HG03045 (cell line): Measurements from ENCODE around the gene CMPK1.
A peak's percentile ranks its signal among the peaks of the same experiment; 100 is the strongest.
"Not testable (repeated sequence)": the region's sequence is repeated elsewhere in the genome, so short reads cannot be mapped to it uniquely, and the experiment has no call there.

Source experiments
- ATAC-seq: cut with Tn5 transposase; IDR thresholded peaks from one replicate; pipeline ENCODE4 v1.9.1; 2021; ENCODE audit warnings: mild to moderate bottlenecking, moderate library complexity; ENCODE audit not compliant: unreplicated experiment

The CMPK1 gene, protein sequence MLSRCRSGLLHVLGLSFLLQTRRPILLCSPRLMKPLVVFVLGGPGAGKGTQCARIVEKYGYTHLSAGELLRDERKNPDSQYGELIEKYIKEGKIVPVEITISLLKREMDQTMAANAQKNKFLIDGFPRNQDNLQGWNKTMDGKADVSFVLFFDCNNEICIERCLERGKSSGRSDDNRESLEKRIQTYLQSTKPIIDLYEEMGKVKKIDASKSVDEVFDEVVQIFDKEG

DNA sequence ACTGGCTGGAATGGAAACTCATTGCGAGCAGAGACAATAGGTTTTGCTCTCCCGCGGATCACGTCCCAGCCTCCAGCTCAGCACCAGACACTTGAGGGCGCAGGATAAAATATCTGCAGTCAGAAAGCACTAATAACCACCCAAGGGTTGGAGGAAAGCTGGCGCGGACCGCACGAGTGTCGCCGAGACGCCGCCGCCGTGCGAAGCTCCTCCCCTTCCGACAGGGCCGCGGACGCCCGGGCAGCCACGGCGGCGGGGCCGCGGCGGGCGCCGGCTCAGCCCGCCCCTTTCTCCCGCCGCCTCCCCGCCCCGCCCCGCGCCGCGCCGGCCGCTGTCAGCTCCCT lies at the start of gene CMPK1:
CMPK1 (plus strand) TSS at position 213 of the 344 bp plus-strand sequence. CDS start 156 bp downstream, outside the sequence.
- peak; percentile 79 for ATAC-seq

DNA sequence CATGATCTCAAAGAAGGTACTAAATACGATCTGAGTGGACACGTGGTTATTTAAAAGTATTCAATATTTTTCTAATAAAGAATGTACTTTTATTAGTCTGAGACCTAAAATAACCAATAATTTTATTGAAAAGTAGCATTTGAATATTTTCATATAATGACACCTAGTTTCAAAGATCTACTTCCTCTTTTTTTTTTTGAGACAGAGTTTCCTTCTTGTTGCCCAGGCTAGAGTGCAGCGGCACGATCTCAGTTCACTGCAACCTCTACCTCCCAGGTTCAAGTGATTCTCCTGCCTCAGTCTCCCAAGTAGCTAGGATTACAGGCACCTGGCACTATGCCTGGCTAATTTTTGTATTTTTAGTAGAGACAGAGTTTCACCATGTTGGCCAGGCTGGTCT lies 45.5 kb upstream of the CMPK1 start:
- ATAC-seq: not testable (repeated sequence)

DNA sequence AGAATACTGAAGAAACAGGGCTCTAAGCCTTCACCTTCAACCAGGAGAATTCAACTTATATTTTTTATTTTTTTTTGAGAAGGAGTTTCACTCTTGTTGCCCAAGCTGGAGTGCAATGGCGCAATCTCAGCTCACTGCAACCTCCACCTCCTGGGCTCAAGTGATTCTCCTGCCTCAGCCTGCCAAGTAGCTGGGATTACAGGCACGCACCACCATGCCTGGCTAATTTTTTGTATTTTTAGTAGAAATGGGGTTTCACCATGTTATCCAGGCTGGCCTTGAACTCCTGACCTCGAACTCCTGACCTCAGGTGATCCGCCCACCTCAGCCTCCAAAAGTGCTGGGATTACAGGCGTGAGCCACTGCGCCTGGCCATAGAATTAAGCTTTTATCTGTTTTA lies 38.7 kb upstream of the CMPK1 start:
- ATAC-seq: not testable (repeated sequence)

DNA sequence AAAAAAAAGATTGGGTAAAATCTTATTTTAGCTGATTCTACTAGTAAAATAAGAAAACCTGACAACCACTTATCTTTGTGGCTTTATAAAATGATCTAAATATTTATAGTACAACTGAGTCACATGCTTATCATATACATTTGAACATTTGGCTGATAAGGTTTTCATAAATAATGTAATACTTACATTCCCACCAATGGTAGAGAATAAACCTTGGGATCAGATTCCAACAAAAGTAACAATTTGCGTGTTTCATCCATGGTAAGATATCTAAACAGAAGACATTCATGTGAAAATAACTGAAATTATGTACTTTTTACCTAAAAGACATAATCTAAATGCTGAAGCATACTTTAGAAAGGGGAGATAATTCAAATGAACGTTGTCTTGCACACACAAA lies 38.0 kb upstream of the CMPK1 start:
- ATAC-seq: no peak

DNA sequence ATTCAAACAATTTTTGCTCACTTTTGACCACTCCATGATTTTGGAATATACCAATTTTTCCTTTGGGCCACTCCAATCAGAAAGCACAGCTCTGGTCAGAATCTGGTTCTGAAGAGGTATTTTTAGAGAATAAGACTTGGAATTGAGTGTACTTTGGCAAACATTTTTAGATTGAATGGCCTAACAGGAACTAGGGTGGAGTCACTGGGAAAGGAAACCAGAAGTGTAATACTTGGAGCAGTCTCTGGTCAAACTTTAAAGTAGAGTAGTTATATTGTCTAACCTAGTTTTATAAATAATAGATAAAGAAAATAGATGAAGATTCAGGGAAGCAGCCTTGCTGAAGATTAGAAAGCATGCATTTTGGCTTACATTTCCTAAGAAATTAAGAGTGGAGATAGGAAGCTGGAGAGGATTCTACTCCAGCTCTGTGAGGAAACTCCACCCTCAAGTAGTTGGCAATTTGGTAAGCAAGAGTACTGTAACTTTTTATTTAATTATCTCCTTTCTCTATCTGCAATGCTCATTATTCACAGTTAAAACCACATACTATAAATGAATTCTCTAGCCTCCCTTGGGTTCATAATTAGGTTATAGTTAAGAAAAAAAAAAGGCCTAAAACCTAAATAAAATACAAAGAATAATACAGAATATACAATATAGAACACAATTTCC lies 35.4 kb upstream of the CMPK1 start:
- no peak for ATAC-seq

DNA sequence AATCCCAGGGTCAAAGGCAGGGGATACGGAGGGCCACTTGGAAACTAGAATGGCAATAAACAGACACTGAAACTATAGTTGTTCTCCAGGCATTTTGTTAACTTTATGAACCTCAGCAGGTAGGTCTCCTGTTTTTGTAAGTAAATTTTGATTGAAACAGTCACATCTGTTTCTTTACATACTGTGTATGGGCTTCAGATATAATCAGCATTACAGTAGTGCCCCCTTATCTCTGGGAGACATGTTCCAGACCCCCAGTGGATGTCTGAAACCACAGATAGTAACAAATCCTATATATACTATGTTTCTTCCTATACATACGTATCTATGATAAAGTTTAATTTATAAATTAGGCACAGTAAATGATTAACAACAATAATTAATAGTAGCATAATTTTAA lies 31.1 kb upstream of the CMPK1 start:
- no peak for ATAC-seq

DNA sequence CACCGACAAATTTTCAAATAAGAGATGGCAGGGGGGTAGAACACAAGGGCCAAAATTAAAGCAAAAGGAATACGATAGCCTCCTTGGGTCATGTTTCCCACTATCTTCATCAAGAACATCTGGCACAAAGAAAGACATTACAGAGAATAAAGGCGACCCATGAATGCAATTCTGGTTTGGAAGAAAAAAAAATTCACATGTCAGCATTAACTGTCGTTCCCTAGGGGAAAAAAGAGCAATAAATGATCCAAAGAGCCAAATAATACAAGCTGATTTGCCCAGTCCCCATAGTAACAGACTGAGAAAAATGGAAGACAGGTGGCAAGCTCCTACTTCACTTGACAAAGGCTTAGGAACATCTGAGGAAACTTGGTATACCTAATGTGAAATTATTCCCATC lies 24.2 kb upstream of the CMPK1 start:
- ATAC-seq: no peak

DNA sequence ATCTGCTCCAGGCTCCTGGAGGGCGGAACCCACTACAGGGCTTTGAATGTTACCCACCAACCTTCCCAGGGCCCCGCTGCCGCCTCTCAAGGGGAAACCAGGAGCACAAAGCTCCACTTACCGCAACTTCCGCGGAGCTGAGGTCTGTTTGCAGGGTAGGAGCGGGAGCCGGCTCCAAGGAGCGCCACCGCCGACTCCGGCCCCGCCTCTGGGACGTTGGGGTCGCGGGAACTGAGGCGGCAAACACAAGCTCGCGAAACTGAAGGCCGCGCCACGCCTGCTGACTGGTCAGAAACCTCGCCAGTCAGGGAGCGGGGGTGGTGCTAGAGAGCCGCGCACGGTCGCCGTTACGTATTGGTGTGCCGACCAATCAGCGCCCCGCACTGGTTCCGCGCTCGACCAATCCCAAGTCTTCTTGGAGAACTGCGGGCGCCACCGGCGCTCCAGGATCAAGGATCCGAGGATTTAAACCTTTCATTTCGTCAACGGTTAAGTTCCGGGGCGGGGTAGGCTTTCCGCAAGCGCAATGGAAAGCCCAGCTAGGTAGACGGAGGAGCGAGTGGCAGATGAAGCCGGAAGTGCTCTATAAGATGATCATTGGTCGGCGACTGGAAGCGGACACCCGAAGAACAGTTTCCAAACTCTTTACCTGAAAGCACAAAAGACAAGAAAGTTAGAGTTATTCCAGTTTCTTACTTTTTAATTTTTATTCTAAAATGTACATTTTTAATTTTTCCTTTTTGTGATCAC lies 19.5 kb upstream of the CMPK1 start, which contains the start of gene STIL:
STIL (minus strand) TSS at position 233 of the 750 bp plus-strand sequence. CDS start 3,828 bp downstream, outside the sequence.
- ATAC-seq: peak; percentile 98

DNA sequence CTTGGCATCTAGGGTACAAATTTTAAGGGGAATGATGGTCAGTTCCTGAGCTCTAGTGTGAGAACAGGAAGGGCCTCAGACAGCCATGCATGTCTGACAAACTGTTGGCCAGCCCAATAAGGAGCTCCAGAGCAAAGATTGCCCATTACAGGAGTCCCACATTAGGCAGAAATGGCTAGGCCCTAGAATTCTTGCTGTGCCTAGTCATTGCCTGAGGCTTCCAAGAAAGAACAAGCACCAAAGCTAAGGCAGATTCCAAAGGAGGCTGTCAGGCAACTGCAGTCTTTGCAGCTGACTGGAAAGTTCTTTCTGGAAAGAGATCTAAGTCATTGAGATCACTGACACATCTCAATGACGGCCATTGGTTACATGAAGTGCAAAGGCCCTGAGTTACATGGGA lies 15.7 kb upstream of the CMPK1 start:
- no peak for ATAC-seq

DNA sequence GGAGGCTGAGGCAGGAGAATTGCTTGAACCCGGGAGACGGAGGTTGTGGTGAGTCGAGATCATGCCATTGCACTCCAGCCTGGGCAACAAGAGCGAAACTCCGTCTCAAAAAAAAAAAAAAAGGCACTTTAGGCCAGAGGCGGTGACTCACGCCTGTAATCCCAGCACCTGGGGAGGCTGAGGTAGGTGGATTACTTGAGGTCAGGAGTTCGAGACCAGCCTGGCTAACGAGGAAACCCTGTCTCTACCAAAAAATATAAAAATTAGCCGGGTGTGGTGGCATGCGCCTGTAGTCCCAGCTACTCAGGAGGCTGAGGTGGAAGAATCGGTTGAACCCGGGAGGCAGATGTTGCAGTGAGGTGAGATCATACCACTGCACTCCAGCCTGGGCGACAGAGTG lies 13.6 kb upstream of the CMPK1 start:
- ATAC-seq: not testable (repeated sequence)

DNA sequence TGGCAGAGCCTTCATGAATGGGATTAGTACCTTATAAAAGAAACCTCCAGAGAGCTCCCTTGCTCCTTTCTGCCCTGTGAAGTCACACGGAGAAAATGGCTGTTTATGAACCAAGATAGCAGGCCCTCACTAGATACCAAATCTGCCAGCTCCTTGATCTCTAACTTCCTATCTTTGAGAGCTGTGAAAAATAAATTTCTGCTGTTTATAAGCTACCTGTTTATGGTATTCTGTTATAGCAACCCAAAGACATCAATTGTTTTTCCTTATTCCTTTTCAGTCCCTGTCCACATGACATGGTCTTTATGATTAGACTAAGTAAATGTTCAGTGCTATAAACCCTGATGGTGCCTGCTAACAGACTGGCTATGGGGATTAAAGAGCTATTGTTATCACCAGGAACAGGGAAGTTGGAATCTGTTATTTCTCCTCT lies 10.0 kb upstream of the CMPK1 start:
- no peak for ATAC-seq

DNA sequence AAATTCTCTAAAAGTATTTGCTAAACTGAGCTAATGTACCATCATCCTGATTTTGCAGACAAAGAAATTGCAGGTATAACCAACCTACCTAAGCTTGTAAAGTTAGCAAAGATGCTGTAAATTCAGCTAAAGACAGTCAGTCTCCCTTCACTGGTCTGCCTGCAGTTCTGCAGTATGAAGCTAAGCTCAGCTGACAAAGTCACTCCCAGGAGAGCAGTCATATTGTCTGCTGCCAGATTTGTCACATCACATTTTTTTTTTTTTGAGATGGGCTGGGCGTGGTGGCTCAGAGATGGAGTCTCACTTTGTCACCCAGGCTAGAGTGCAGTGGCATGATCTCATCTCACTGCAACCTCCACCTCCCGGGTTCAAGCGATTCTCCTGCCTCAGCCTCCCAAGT lies 8.9 kb upstream of the CMPK1 start:
- ATAC-seq: no peak

DNA sequence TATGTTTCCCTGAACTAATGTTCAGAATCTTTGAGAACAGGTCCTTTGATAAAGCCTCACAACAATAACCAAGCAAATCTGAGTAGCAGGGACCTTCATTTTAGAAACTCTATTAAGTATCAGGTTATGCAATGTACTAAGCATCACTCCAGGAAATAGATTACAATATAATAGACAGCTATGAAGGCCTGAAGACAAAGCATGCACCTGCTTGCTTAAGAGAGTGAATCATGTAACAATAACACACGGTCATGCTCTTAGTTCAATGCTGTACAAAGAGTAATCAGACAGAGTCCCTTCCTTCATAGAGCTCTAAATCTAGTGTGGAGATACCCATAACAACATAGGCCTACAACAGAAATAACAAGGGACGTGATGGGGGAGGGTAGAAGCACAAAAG lies 8.1 kb upstream of the CMPK1 start:
- ATAC-seq: no peak

DNA sequence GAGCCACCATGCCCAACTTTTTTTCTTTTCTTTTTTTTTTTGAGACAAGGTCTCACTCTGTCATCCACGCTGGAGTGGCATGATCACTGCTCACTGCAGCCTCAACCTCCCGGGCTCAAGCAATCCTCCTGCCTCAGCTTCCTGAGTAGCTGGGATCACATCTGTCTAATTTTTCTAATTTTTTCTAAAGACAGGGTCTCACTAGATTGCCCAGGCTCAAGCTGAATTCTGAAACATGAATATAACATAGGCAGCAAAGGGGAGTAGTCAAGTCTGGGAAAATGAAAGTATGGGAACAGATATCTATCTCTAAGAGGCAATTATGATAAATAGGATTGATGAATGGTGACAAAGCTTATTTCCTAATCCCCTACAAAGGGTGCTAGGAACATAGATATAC lies 7.3 kb upstream of the CMPK1 start:
- ATAC-seq: no peak

DNA sequence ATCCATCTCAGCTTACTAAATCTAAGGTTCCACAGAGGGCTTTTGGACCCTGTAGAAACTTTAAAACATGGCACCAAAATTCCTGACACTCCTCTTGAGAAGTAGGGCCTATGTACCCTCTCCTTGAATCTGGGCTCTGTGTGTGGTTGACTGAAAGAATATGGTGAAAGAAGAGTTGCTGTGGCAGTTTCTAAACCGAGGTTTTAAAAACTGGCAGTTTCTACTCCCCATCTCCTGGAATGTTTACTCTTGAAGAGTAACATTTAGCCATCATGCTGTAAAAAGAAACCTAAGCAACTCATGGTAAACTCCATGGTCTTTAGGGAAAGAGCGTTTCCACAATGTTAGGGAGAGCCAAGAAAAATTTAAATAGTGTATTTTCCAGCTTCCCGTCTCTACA lies 4.6 kb upstream of the CMPK1 start:
- ATAC-seq: no peak

DNA sequence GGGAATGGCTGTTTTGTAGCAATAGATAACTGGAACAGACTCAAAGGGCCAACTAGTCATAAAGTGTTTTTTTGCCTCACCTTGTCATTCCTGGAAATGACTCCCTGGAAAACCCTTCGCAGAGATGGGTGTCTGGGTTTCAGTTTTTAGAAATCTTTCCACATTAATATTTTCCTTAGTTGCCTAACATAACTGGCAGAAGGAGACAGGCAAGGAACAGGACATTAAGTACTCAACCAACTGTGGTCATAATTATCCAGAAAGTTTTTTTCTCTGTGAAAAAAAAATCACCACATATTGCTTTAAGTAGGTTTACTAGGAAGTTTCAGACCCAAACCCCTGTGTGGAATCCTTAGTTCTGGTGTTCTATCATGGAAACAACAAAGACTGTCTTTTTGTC lies 3.4 kb upstream of the CMPK1 start:
- ATAC-seq: no peak

DNA sequence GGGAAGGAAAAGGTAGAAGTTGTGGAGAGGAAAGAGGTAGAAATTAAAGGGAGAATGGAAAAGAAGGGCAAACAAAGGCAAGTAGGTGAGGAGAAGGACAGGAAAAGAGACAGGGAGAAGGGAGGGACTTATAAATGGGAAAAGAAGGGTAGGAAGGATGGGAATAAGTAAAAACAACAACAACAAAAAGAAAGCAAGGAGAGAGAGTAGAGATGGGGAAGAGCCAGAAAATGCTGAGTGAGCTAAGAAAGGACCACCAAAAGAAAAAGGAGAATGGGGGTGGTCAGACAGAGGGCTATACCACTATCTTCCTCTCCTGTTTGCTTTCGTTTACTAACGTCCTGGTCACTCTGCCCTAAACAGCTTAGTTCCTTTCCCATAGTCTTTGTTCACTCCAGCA lies 1.7 kb upstream of the CMPK1 start:
- no peak for ATAC-seq

DNA sequence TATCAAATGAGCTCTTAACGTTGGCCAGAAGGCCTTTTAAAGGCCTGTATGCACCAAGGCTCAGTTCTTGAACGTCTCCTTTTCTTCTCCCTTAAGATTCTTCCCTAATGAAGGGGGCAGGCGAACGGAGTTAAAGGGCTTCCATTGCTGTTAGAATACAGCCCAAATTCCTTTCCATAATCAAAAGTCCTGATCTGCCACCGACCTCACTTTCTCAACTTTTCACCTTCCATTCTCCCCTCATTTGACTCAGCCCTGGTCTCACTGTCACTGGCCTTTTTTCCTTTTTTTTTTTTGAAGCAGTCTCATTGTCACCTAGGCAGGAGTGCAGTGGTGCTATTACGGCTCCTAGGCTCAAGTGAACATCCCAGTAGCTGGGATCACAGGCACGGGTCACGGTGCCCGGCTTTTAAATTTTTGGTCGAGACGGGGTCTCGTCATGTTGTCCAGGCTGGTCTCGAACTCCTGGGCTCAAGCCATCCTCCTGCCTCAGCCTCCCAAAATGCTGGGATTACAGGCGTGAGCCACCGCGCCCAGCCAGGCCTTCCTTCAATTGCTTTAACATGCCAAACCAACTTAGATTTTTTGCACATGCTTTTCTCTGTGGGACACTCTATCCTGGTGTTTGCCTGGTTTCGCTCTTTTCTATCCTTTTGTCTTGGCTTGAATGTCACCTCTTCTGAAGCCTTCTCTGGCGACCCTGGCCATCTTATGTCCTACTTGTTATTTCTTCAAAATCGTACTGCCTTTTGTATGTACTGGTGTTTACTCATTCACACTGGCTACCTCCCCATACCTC lies 612 bp upstream of the CMPK1 start:
- ATAC-seq: no peak

DNA sequence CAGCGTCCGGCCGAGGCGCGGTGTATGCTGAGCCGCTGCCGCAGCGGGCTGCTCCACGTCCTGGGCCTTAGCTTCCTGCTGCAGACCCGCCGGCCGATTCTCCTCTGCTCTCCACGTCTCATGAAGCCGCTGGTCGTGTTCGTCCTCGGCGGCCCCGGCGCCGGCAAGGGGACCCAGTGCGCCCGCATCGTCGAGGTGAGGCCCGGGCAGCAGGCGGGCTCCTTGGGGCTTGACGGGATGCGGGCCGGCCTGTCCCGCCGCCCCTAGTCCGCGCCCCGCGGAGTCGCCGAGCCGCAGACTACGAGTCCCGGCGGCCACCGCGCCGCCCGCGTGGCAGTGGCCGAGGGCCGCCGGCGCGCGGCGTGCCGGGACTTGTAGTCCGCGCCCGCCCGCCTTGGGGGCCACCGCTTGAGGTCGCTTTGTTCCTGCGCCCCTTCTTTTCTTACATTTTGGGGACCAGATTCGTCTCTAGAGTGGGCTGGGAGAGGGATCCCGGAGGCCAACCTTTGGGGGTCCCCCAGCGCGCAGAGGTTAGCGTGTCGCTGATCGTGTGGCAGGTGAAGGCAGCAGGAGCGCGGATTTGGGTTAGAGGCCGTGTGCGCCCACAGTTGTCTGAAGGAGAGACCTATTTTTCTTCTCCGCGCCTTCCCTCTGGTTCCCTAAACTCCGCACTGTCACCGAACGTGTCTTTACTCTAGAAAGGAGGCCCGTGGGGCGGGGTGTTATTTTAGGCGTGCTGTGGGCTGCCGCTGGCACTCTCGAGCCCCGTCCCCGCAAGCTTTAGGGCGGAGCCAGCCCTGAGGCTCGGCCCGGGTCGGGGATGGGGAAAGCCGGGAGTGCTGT lies 553 bp downstream of the CMPK1 start:
- ATAC-seq: peak; percentile 84

DNA sequence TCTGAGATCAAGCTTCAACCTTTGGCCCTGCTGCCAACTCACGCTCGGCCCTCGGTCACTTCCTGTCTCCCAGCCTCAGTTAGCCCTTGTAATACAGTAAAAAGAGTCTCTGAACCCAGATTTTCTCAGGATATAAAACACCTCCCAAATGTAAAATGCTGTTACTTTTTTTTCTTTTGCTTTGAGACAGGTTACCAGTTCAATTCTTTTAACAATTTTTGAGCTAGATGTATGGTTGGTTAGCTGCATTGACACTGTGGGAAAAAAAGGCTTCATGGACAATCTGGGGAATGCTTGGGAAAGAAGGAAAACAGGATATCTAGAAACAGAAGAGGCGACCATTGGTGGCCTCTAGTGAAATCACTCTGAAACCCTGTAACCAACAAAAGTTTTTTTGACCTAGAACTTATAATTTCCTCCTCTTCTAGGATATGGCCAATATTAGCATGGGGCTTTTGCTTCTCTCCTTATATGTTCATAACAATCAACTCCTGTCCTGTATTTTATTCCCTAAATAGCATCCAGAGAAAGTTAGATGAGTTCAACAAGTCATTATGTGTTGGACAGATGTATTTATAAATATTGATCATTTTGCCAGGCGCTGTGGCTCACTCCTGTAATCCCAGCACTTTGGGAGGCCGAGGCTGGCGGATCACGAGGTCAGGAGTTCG lies 1.3 kb downstream of the CMPK1 start:
- ATAC-seq: no peak
